ENCODE results near the gene PLEKHM2. TPM values are rescaled to one million over a fixed set of nuclear protein-coding genes. Genes with fewer than 3 reads are reported as not detected.

PLEKHM2 gene
- total RNA-seq, 1 donor from 2014 or later: 57.5 TPM

DNA sequence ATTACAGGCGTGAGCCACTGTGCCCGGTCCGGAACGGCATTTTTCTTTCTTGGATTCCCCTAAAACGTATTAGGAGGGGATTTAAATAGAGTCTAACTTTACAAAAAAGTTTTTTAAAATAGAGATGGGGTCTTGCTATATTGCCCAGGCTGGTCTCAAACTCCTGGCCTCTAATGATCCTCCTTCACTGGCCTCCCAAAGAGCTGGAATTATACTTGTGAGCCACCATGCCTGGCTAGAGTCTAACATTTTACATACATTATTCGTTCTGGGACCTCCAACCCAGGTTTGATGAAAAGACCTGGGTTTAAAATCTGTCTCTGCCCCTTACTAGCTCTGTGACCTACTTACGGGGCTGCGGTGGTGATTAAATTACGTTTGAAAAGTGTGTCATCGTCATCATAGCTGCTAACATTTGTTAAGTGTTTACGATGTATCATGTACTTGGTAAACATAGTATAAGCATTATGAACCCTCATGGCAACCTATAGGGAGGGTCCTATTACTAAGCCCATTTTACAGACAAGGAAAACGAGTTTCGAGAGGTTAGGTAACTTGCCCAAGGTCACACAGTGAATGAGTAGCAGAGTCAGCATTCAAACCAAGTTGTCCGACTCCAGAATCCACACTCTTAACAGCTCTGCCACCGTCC is 24.5 kb downstream of the PLEKHM2 start:
- Mint-ChIP-seq H3K4me3 (no peak overlapping the region), H3K36me3 (peaks cover 3% of the 10 kb centered on the region), H3K9me3 (no peaks in the 10 kb centered on the region), H3K27ac (no peak overlapping the region), H3K27me3 (no peaks in the 10 kb centered on the region), H3K4me1 (ENCODE audit: unreplicated experiment) (peaks cover 6% of the 10 kb centered on the region)
- no peak for DNase-seq (ENCODE audit: extremely low spot score, unreplicated experiment)
- TF ChIP-seq, protein P1, sequence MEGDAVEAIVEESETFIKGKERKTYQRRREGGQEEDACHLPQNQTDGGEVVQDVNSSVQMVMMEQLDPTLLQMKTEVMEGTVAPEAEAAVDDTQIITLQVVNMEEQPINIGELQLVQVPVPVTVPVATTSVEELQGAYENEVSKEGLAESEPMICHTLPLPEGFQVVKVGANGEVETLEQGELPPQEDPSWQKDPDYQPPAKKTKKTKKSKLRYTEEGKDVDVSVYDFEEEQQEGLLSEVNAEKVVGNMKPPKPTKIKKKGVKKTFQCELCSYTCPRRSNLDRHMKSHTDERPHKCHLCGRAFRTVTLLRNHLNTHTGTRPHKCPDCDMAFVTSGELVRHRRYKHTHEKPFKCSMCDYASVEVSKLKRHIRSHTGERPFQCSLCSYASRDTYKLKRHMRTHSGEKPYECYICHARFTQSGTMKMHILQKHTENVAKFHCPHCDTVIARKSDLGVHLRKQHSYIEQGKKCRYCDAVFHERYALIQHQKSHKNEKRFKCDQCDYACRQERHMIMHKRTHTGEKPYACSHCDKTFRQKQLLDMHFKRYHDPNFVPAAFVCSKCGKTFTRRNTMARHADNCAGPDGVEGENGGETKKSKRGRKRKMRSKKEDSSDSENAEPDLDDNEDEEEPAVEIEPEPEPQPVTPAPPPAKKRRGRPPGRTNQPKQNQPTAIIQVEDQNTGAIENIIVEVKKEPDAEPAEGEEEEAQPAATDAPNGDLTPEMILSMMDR (conservative IDR thresholded peaks at IDR 0.05): no peak

- H3K36me3 Mint-ChIP-seq: peaks cover 3% of the 10 kb centered on the region
- no peak overlapping the region for H3K27ac Mint-ChIP-seq
Measured at GRCh38 chr1:15709226-15709625, 25.1 kb downstream of the PLEKHM2 start.

DNA sequence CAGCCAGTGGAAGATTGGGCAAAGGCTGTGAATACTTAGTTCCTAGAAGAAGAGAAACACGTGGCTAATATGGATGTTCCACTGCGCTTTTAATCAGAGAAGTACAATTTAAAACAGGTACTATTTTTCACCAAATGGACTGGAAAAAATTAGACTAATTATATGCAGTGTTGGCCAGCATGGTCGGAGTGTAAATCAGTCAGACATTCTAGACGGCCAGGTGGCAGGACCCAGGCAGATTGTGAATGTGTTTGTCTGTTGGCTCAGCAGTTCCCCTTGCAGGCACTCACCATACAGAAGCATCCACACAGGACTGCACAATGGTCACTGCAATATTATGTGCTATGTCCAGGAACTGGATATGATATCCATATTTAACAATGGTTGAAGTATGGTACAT is 28.0 kb downstream of the PLEKHM2 start:
- Mint-ChIP-seq H3K36me3 (peaks cover 4% of the 10 kb centered on the region), H3K4me1 (ENCODE audit: unreplicated experiment) (peaks cover 6% of the 10 kb centered on the region), H3K4me3 (no peak overlapping the region), H3K27ac (no peak overlapping the region), H3K27me3 (no peaks in the 10 kb centered on the region), H3K9me3 (no peaks in the 10 kb centered on the region)
- DNase-seq (ENCODE audit: extremely low spot score, unreplicated experiment): no peak
- TF ChIP-seq, protein P1 (conservative IDR thresholded peaks at IDR 0.05): no peak

More at GRCh38 chr1:15709226-15709625, 25.1 kb downstream of the PLEKHM2 start:
- Mint-ChIP-seq H3K4me3 (no peak overlapping the region), H3K9me3 (no peaks in the 10 kb centered on the region), H3K4me1 (ENCODE audit: unreplicated experiment) (peaks cover 6% of the 10 kb centered on the region), H3K27me3 (no peaks in the 10 kb centered on the region)
- DNase-seq (ENCODE audit: extremely low spot score, unreplicated experiment): no peak
- TF ChIP-seq, protein P1 (conservative IDR thresholded peaks at IDR 0.05): no peak

GRCh38 chr1:15714406-15715136 is 30.5 kb downstream of the PLEKHM2 start:
- TF ChIP-seq, protein P1 (conservative IDR thresholded peaks at IDR 0.05): no peak
- Mint-ChIP-seq H3K4me3 (no peak overlapping the region), H3K36me3 (peaks cover 5% of the 10 kb centered on the region), H3K9me3 (no peaks in the 10 kb centered on the region), H3K27ac (no peak overlapping the region), H3K4me1 (ENCODE audit: unreplicated experiment) (peaks cover 6% of the 10 kb centered on the region), H3K27me3 (no peaks in the 10 kb centered on the region)
- DNase-seq (ENCODE audit: extremely low spot score, unreplicated experiment): no peak

- no peak overlapping the region for H3K27ac Mint-ChIP-seq
- H3K27me3 Mint-ChIP-seq: no peaks in the 10 kb centered on the region
- TF ChIP-seq, protein P1 (conservative IDR thresholded peaks at IDR 0.05): no peak
Measured at GRCh38 chr1:15717418-15718125, 33.5 kb downstream of the PLEKHM2 start.

More at GRCh38 chr1:15717418-15718125, 33.5 kb downstream of the PLEKHM2 start:
- H3K4me3 Mint-ChIP-seq: no peak overlapping the region
- peaks cover 8% of the 10 kb centered on the region for H3K36me3 Mint-ChIP-seq
- H3K4me1 Mint-ChIP-seq (ENCODE audit: unreplicated experiment): peaks cover 6% of the 10 kb centered on the region
- no peak for DNase-seq (ENCODE audit: extremely low spot score, unreplicated experiment)
- H3K9me3 Mint-ChIP-seq: no peaks in the 10 kb centered on the region

All from type B pancreatic cell (in vitro differentiated cells).